MM.1S (cell line): ENCODE results near the gene SDHB.

Source experiments
- CTCF ChIP-seq: fragments of 300-600 bp; sonication (generic); IDR thresholded peaks from 2 replicates; pipeline ENCODE4 v1.5.1; 2016; ENCODE audit warnings: antibody characterized with exemption, low read length, mixed read lengths
- EZH2 ChIP-seq: fragments of 300-600 bp; sonication (generic); optimal IDR thresholded peaks from 2 replicates; pipeline ENCODE3; 2017; ENCODE audit warnings: low read depth, mild to moderate bottlenecking, antibody characterized with exemption, low read length, mixed read lengths

- TF ChIP-seq CTCF (no peak), EZH2 (no peak)
Measured at GRCh38 chr1:17095141-17095540, 41.3 kb upstream of the SDHB start.
